ENCODE results near the gene CDK13.

- TF ChIP-seq CTCF (conservative IDR thresholded peaks at IDR 0.05; ENCODE audit: low read depth, low read length) (no peak), EZH2phosphoT487 (IDR thresholded peaks at IDR 0.05; ENCODE audit: borderline replicate concordance, low read length) (no peak), EZH2 (IDR thresholded peaks at IDR 0.05; ENCODE audit: low read length, unreplicated experiment) (no peak)
Observed at GRCh38 chr7:39910108-39910869, 39.8 kb upstream of the CDK13 start.
